Measurements from ENCODE around the gene SEC23B. TPM values are rescaled to one million over a fixed set of nuclear protein-coding genes. Genes with fewer than 3 reads are reported as not detected.

SEC23B gene
- total and polyA plus RNA-seq, 2 of the 4 experiments (the other 2 are of a cell fraction), result 51.5 to 78.9 TPM

- Histone ChIP-seq H3K4me2 (ENCODE audit: low read depth, low read length) (no peak overlapping the region), H4K5ac (ENCODE audit: low read depth, low read length) (no peak overlapping the region), H3K4ac (ENCODE audit: low read depth, low read length) (no peak overlapping the region), H2BK15ac (ENCODE audit: low read depth, low read length) (no peak overlapping the region), H3K4me1 (ENCODE audit: control insufficient read depth, insufficient read depth, low read length) (no peaks in the 10 kb centered on the region), H2BK20ac (ENCODE audit: low read depth, low read length) (no peak overlapping the region), H2AFZ (replicated peaks; ENCODE audit: low read length, poor library complexity) (no peak overlapping the region), H3K4me3 (ENCODE audit: insufficient read depth, low read depth, low read length) (no peak overlapping the region), H3K23ac (ENCODE audit: low read depth, low read length) (no peak overlapping the region), H3K9ac (ENCODE audit: low read depth, low read length) (no peak overlapping the region), H2BK5ac (ENCODE audit: low read depth, low read length, poor library complexity, severe bottlenecking) (no peak overlapping the region), H3K56ac (ENCODE audit: extremely low read depth, insufficient read depth, low read length) (no peak overlapping the region), H3K14ac (replicated peaks; ENCODE audit: low read depth, low read length) (no peak overlapping the region), H4K8ac (ENCODE audit: low read depth in 2 of 2, low read length in 2 of 2) (no peak overlapping the region), H3K27me3 (ENCODE audit: control insufficient read depth, insufficient read depth, low read length) (no peaks in the 10 kb centered on the region), H3K27ac (ENCODE audit: insufficient read depth, low read length) (no peak overlapping the region), H3K18ac (ENCODE audit: low read depth, low read length) (no peak overlapping the region), H4K20me1 (ENCODE audit: insufficient read depth, low read length) (no peaks in the 10 kb centered on the region), H4K91ac (ENCODE audit: insufficient read depth, low read depth, low read length) (no peak overlapping the region), H2AK5ac (ENCODE audit: low read depth, low read length) (no peak overlapping the region), H3K9me3 (ENCODE audit: control insufficient read depth, insufficient read depth, low read length) (no peaks in the 10 kb centered on the region), H2AK9ac (replicated peaks; ENCODE audit: low read depth, low read length, poor library complexity) (no peak overlapping the region), H3K36me3 (ENCODE audit: control insufficient read depth, insufficient read depth, low read length) (peaks cover 10% of the 10 kb centered on the region), H2BK120ac (ENCODE audit: low read depth, low read length) (no peak overlapping the region), H3K79me1 (ENCODE audit: low read depth in 1 of 2, low read length in 2 of 2) (no peaks in the 10 kb centered on the region), H3K9me1 (ENCODE audit: insufficient read depth, low read length) (no peaks in the 10 kb centered on the region)
- in situ Hi-C loops (cut with MboI; ENCODE audit: low sequenced_read_pairs), result no loop called here
- dilution Hi-C loops (cut with HindIII; ENCODE audit: low sequenced_read_pairs, unreplicated experiment), result no loop called here
- BruUV-seq (replicated peaks), result no TSS peak
- no peak for ATAC-seq (ENCODE audit: low read depth)
- CTCF ChIA-PET, result interaction anchor here (1.0 kb wide), 1 partner anchor 9 kb away, joined by 3 read pairs; no protein-coding TSS in a partner anchor
- TF ChIP-seq MAZ (IDR thresholded peaks at IDR 0.05; ENCODE audit: borderline replicate concordance, low read depth, low read length) (no peak), RAD21 (IDR thresholded peaks at IDR 0.05; ENCODE audit: low read length) (no peak), BHLHE40 (IDR thresholded peaks at IDR 0.05; ENCODE audit: low read depth, low read length) (no peak), CHD1 (IDR thresholded peaks at IDR 0.05; ENCODE audit: low read depth, low read length) (no peak)
- POLR2A ChIA-PET (ENCODE audit: unreplicated experiment), result no interaction called here
- intact Hi-C loops (cut with micrococcal nuclease), result no loop called here
- WGBS, 2 experiments (ENCODE audit: extremely low coverage in 2 of 2, insufficient read length in 1 of 2), result no CpG with 5 or more reads among the region's 3 CpGs
- DNase-seq, result no peak
Measured at GRCh38 chr20:18488301-18488700, 19.4 kb upstream of the SEC23B start.

Measured in IMR-90 (cell line).